ENCODE results near the gene SMARCAL1.

Gene SMARCAL1

DNA sequence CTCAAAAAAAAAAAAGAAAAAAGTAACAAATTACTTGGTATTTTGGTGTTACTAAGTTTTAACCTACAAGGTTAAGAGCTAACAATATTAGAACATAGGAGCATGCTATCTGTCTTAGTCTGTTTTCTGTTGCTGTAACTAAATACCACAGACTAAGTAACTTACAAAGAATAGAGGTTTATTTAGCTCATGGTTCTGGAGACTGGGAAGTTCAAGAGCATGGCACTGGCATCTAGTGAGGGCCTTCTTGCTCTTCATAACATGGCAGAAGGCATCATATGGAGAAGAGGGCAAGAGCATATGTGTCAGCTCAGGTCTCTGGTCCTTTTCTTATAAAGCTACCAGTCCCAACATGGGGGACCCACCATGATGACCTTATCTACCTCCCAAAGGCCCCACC, 36.5 kb downstream of the SMARCAL1 start:
- TF ChIP-seq, protein P1, sequence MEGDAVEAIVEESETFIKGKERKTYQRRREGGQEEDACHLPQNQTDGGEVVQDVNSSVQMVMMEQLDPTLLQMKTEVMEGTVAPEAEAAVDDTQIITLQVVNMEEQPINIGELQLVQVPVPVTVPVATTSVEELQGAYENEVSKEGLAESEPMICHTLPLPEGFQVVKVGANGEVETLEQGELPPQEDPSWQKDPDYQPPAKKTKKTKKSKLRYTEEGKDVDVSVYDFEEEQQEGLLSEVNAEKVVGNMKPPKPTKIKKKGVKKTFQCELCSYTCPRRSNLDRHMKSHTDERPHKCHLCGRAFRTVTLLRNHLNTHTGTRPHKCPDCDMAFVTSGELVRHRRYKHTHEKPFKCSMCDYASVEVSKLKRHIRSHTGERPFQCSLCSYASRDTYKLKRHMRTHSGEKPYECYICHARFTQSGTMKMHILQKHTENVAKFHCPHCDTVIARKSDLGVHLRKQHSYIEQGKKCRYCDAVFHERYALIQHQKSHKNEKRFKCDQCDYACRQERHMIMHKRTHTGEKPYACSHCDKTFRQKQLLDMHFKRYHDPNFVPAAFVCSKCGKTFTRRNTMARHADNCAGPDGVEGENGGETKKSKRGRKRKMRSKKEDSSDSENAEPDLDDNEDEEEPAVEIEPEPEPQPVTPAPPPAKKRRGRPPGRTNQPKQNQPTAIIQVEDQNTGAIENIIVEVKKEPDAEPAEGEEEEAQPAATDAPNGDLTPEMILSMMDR (conservative IDR thresholded peaks at IDR 0.05): no peak
- H3K27ac ChIP-seq: no peak overlapping the region

DNA sequence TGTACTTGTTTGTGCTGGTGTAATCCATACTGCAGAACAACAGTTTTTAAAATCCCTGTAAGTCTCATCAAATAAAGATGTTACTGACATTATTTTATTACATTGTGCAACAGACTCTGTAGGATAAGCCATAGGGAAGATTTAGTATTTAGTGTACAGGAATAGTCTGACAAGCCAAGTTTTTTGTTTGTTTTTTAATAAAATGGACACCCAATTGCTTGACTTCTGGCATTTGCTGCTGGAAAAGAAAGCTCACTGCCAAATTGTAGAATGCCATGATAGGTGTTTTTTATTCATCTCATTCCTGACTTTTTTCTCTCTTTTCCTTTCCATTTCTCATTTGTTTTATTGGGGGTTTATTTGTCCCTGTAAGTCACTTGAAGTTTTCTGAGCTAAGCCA, 38.1 kb downstream of the SMARCAL1 start:
- TF ChIP-seq, protein P1 (conservative IDR thresholded peaks at IDR 0.05): no peak
- H3K27ac ChIP-seq: no peak overlapping the region

DNA sequence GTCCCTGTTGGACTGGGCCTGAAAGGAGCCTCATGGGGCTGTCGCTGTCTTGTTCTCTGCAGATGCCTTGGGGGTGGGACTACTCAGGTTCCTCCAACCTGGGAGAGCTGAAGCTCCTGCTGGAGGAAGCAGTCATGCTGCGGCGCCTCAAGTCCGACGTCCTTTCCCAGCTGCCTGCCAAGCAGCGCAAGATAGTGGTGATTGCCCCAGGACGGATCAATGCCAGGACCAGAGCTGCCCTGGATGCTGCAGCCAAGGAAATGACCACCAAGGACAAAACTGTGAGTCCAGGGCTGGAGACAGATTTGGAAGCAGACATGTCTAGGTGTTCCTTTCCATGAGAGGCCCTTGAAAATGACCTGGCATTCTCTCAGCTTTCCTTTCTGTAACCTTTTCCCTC, 38.5 kb downstream of the SMARCAL1 start:
- TF ChIP-seq, protein P1 (conservative IDR thresholded peaks at IDR 0.05): no peak

DNA sequence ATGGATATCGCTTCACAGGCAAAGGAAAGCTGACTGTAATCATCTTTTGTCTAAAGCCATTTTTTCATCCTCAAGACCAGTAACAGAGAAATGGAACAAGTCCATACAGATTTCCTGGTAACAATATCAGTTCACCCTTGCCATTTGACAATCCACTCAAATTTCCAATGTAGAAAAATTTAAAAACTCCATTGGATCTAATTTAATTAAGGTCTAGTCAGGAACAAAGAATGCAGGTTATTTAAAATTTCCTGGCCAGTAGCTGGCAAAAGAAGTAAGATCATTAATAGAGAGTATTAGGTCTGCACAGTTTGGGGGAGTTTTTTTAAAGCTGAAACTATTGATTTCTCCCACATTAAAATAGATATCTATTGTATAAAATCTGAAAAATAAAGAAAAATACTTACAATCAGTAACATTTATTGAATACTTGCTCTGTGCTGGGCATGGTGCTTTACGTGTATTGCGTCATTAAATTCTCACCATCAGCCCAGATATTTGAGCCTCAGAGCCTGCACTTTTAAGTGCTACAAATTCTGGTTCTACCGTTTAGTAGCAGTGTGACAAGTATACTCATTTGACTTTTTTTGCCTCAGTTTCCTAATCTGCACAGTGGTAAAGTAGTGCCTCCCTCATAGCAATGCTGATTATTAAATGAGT, 41.8 kb downstream of the SMARCAL1 start:
- TF ChIP-seq, protein P1 (conservative IDR thresholded peaks at IDR 0.05): no peak
- H3K27ac ChIP-seq: no peak overlapping the region

More for the DNA sequence above, 38.5 kb downstream of the SMARCAL1 start:
- H3K27ac ChIP-seq: no peak overlapping the region

DNA sequence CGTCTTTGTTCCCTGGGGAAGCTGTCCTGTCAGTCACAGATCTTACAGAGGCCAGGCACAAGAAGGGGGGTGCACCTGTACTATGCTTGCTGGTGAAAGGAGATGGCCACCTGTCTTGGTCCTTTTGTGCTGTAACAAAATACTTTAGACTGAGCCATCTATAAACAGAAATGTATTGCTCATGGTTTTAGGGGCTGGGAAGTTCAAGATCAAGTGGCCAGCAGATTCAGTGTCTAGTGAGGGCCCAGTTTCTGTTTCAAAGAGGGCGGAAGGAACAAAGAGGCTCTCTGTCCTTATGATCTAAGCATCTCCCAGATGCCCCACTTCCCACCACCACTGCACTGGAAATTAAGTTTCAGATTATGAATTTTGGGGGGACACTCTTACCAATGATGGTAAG, 50.9 kb downstream of the SMARCAL1 start:
- H3K27ac ChIP-seq: no peak overlapping the region
- TF ChIP-seq, protein P1 (conservative IDR thresholded peaks at IDR 0.05): no peak

- no peak overlapping the region for H3K27ac ChIP-seq
- TF ChIP-seq, protein P1 (conservative IDR thresholded peaks at IDR 0.05): no peak
Observed at GRCh38 chr2:216464104-216464720, 51.9 kb downstream of the SMARCAL1 start.

- TF ChIP-seq, protein P1 (conservative IDR thresholded peaks at IDR 0.05): no peak
- no peak overlapping the region for H3K27ac ChIP-seq
Observed at GRCh38 chr2:216465579-216466195, 53.4 kb downstream of the SMARCAL1 start.
